HCT116 (cell line): Measurements from ENCODE around the gene IL36B. TPM values are rescaled to one million over a fixed set of nuclear protein-coding genes. Genes with fewer than 3 reads are reported as not detected.

Experiments used
- ATAC-seq: fragments of 200-7000 bp; cut with Tn5 transposase; 2 replicates; pipeline ENCODE4 v1.9.1; 2020; ENCODE audit warnings: mild to moderate bottlenecking, moderate library complexity
- Bru-seq: library from RNA; stranded (reverse); fragments of 400-500 nt; gene quantifications from one replicate; lab custom pipeline; 2021; lab: Mats Ljungman, UMichigan
- BruChase-seq, 2 experiments: library from RNA; stranded (reverse); fragments of 400-500 nt; gene quantifications; one replicate each; lab custom pipeline; 2021; lab: Mats Ljungman, UMichigan
- BruUV-seq: library from RNA; stranded (reverse); fragments of 400-500 nt; replicated peaks from 2 replicates; lab custom pipeline; 2021; lab: Mats Ljungman, UMichigan
- CTCF ChIA-PET: fragments of 300-600 bp; sonication (Branson Sonifier 250); formaldehyde crosslinking; loops from one replicate; lab custom pipeline; 2021; ENCODE audit warnings: antibody characterized with exemption; lab: Charles Lee
- POLR2A ChIA-PET: fragments of 300-600, 350-600 bp; sonication (Branson Sonifier 250); formaldehyde crosslinking; loops from one replicate; lab custom pipeline; 2021; ENCODE audit warnings: antibody characterized with exemption; lab: Charles Lee
- RAD21 ChIA-PET, 2 experiments: fragments of 300-600 bp; sonication (Branson Sonifier 250); formaldehyde crosslinking; loops; one replicate each; lab custom pipeline; 2023; ENCODE audit warnings: low total read pairs in 2 of 2; ENCODE audit not compliant: uncharacterized antibody in 2 of 2, unreplicated experiment in 2 of 2, low non-redundant PET in 1 of 2; lab: Charles Lee
- DNase-seq: peaks from one replicate; pipeline ENCODE4 v3.0.0-alpha.2; 2010; ENCODE audit warnings: low read depth, low spot score
- H2AFZ ChIP-seq: fragments of 200-600 bp; shearing (Covaris generic), sonication (generic); 2 replicates; pipeline ENCODE4 v1.6.1; 2017; ENCODE audit warnings: low read depth, mixed run types, mixed read lengths, antibody characterized with exemption, low read length; ENCODE audit not compliant: poor library complexity, severe bottlenecking
- H3K27ac ChIP-seq: 2 replicates; pipeline ENCODE4 v1.5.1; 2012; ENCODE audit warnings: low read depth, low read length
- H3K27me3 ChIP-seq: fragments of 200-600 bp; sonication (generic); 2 replicates; pipeline ENCODE4 v1.6.1; 2016; ENCODE audit warnings: mixed run types, low read length, mixed read lengths; ENCODE audit not compliant: insufficient read depth
- H3K36me3 ChIP-seq, 2 experiments: fragments of 200-500 bp in 1 of 2; fragments of 200-600 bp in 1 of 2; sonication (Bioruptor generic) in 1 of 2; sonication (generic) in 1 of 2; 2 replicates each; pipeline versions ENCODE4 v1.5.1 to v1.6.1; 2014 to 2016; ENCODE audit warnings: low read length in 2 of 2, inconsistent platforms in 1 of 2, mixed read lengths in 1 of 2, mixed run types in 1 of 2; ENCODE audit not compliant: insufficient read depth in 2 of 2, control insufficient read depth in 1 of 2
- H3K4me1 ChIP-seq, 2 experiments: fragments of 200-600 bp in 1 of 2; sonication (generic) in 1 of 2; 2 replicates each; pipeline versions ENCODE4 v1.5.1 to v1.6.1; 2012 to 2017; ENCODE audit warnings: low read length in 2 of 2, inconsistent platforms in 1 of 2, mild to moderate bottlenecking in 1 of 2, mixed read lengths in 1 of 2, mixed run types in 1 of 2, moderate library complexity in 1 of 2; ENCODE audit not compliant: insufficient read depth in 2 of 2, control insufficient read depth in 1 of 2
- H3K4me2 ChIP-seq: fragments of 200-600 bp; sonication (generic); 2 replicates; pipeline ENCODE4 v1.6.1; 2017; ENCODE audit warnings: mixed run types, low read length, mixed read lengths
- H3K4me3 ChIP-seq, 2 experiments: fragments of 200-600 bp in 1 of 2; sonication (generic) in 1 of 2; replicated peaks in 1 of 2; 2 replicates each; pipeline ENCODE4 v1.5.1; 2011 to 2016; ENCODE audit warnings: low read length in 2 of 2, control low read depth in 1 of 2, low read depth in 1 of 2, mild to moderate bottlenecking in 1 of 2, mixed read lengths in 1 of 2, mixed run types in 1 of 2
- H3K79me2 ChIP-seq: fragments of 200-600 bp; sonication (generic); 2 replicates; pipeline ENCODE4 v1.6.1; 2017; ENCODE audit warnings: mild to moderate bottlenecking, mixed run types, low read length, moderate library complexity, mixed read lengths; ENCODE audit not compliant: insufficient read depth
- H3K9ac ChIP-seq: fragments of 200-600 bp; sonication (generic); 2 replicates; pipeline ENCODE4 v1.6.1; 2016; ENCODE audit warnings: low read length, mixed read lengths
- H3K9me2 ChIP-seq: fragments of 200-600 bp; sonication (generic), shearing (Covaris generic); 2 replicates; pipeline ENCODE4 v1.6.1; 2017; ENCODE audit warnings: mixed run types, mild to moderate bottlenecking, moderate library complexity; ENCODE audit not compliant: insufficient read depth
- H3K9me3 ChIP-seq, 2 experiments: fragments of 200-500 bp in 1 of 2; fragments of 200-600 bp in 1 of 2; sonication (Bioruptor generic) in 1 of 2; sonication (generic) in 1 of 2; 2 replicates each; pipeline ENCODE4 v1.6.1; 2014 to 2017; ENCODE audit warnings: low read length in 2 of 2, mixed read lengths in 2 of 2, inconsistent platforms in 1 of 2, low read depth in 1 of 2, mild to moderate bottlenecking in 1 of 2, mixed run types in 1 of 2, moderate library complexity in 1 of 2; ENCODE audit not compliant: control insufficient read depth in 1 of 2, insufficient read depth in 1 of 2
- H4K20me1 ChIP-seq: fragments of 200-600 bp; sonication (generic), shearing (Covaris generic); 2 replicates; pipeline ENCODE4 v1.6.1; 2017; ENCODE audit warnings: mixed run types, mild to moderate bottlenecking, moderate library complexity; ENCODE audit not compliant: insufficient read depth
- CBX3 ChIP-seq: IDR thresholded peaks from 2 replicates; pipeline ENCODE4 v1.6.1; 2012; ENCODE audit warnings: low read depth
- CEBPB ChIP-seq: IDR thresholded peaks from 2 replicates; pipeline ENCODE4 v1.6.1; 2012; ENCODE audit warnings: low read depth
- EGR1 ChIP-seq: IDR thresholded peaks from 2 replicates; pipeline ENCODE4 v1.6.1; 2012; ENCODE audit warnings: low read depth
- EZH2 ChIP-seq: fragments of 200-600 bp; sonication (generic); IDR thresholded peaks from 2 replicates; pipeline ENCODE4 v1.6.1; 2017; ENCODE audit warnings: antibody characterized with exemption, mixed run types
- EZH2phosphoT487 ChIP-seq: fragments of 200-600 bp; IDR thresholded peaks from 2 replicates; pipeline ENCODE4 v1.6.1; 2018; ENCODE audit warnings: antibody characterized with exemption, borderline replicate concordance
- JUND ChIP-seq: IDR thresholded peaks from 2 replicates; pipeline ENCODE4 v1.6.1; 2012
- POLR2AphosphoS5 ChIP-seq: IDR thresholded peaks from 2 replicates; pipeline ENCODE4 v1.6.1; 2011; ENCODE audit warnings: mild to moderate bottlenecking, low read depth, low read length, moderate library complexity
- REST ChIP-seq: IDR thresholded peaks from 2 replicates; pipeline ENCODE4 v1.6.1; 2012; ENCODE audit warnings: low read depth
- SP1 ChIP-seq: IDR thresholded peaks from 2 replicates; pipeline ENCODE4 v1.6.1; 2012; ENCODE audit warnings: low read depth
- SRF ChIP-seq: IDR thresholded peaks from 2 replicates; pipeline ENCODE4 v1.6.1; 2012; ENCODE audit warnings: low read depth
- ZBTB33 ChIP-seq: IDR thresholded peaks from 2 replicates; pipeline ENCODE4 v1.6.1; 2011; ENCODE audit warnings: mild to moderate bottlenecking, low read length, moderate library complexity; ENCODE audit not compliant: insufficient replicate concordance; ENCODE audit errors: extremely low read depth
- ZFX ChIP-seq: fragments of 450-650 bp; IDR thresholded peaks from 2 replicates; pipeline ENCODE4 v1.6.1; 2017
- ZNF274 ChIP-seq: fragments of 200-500 bp; sonication (Bioruptor generic); IDR thresholded peaks from 2 replicates; pipeline ENCODE4 v1.6.1; 2014; ENCODE audit warnings: mild to moderate bottlenecking, low read depth, low read length, inconsistent platforms
- intact Hi-C: fragments of 100-400 bp; cut with micrococcal nuclease; formaldehyde crosslinking; loops from 2 replicates; pipeline ENCODE4 v1.10.0; 2022
- long read RNA-seq: library from polyadenylated mRNA; unstranded; transcript quantifications from one replicate; pipeline ENCODE4 v2.0.0, GENCODE V29; 2021; ENCODE audit not compliant: unreplicated experiment
- polyA plus RNA-seq: library from polyadenylated mRNA; unstranded; fragments of >200 nt; gene quantifications from 2 replicates; pipeline ENCODE4 v1.2.1, GENCODE V29; 2012; ENCODE audit warnings: missing spikeins
- total RNA-seq: library from RNA; stranded (reverse); gene quantifications from one replicate; pipeline ENCODE4 v1.2.1, GENCODE V29; 2021; ENCODE audit not compliant: unreplicated experiment

Gene IL36B
- total RNA-seq (not detected), Bru-seq, nascent RNA (not detected), BruChase-seq, experiment 1, labeled RNA remaining after a 6-hour chase (not detected), BruChase-seq, experiment 2, labeled RNA remaining after a 2-hour chase (not detected)
- polyA plus RNA-seq: not detected in 2 replicates
- long read RNA-seq: 0 reads

- Histone ChIP-seq H3K27ac (no peak within 1 kb of the TSS), H3K4me1 (no peaks in the 10 kb centered on the region), H3K4me3 (no peak within 1 kb of the TSS), H3K27me3 (no peaks in the 10 kb centered on the region), H4K20me1 (no peaks in the 10 kb centered on the region), H3K36me3 (no peaks in the 10 kb centered on the region), H2AFZ (no peak within 1 kb of the TSS), H3K9me2 (no peaks in the 10 kb centered on the region), H3K9ac (no peak within 1 kb of the TSS), H3K9me3 (no peaks in the 10 kb centered on the region), H3K79me2 (no peaks in the 10 kb centered on the region), H3K4me2 (no peak within 1 kb of the TSS)
- ATAC-seq (no peak), DNase-seq (no peak)
- ChIA-PET RAD21 (no interaction called here), POLR2A (no interaction called here), CTCF (no interaction called here)
- intact Hi-C loops: no loop called here
- TF ChIP-seq SRF (no peak), EGR1 (no peak), JUND (no peak), POLR2AphosphoS5 (no peak), EZH2phosphoT487 (no peak), REST (no peak), ZFX (no peak), CBX3 (no peak), ZBTB33 (no peak), CEBPB (no peak), EZH2 (no peak), ZNF274 (no peak), SP1 (no peak)
- BruUV-seq: no TSS peak
Measured at GRCh38 chr2:113052396-113052917, at the start of gene IL36B. Gene IL36B, minus strand, starts transcription at chr2:113052867.
